Neural cell (in vitro differentiated cells): ENCODE measurements around the gene CEP350.

Experiments used
- EZH2 ChIP-seq: fragments of 200-600, 300-800 bp; shearing (Covaris generic), sonication (generic); IDR thresholded peaks from 2 replicates; pipeline ENCODE4 v1.6.1; 2014; ENCODE audit warnings: antibody characterized with exemption, low read length, borderline replicate concordance, mild to moderate bottlenecking; ENCODE audit not compliant: insufficient read depth, poor library complexity, severe bottlenecking
- RAD21 ChIP-seq: fragments of 450-650 bp; conservative IDR thresholded peaks from 2 replicates; pipeline ENCODE4 v1.6.1; 2014; ENCODE audit warnings: antibody characterized with exemption, mild to moderate bottlenecking, moderate library complexity
- TF ChIP-seq, protein P1 (sequence below): fragments of 450-650 bp; IDR thresholded peaks from 2 replicates; pipeline ENCODE4 v1.5.1; 2014; ENCODE audit warnings: antibody characterized with exemption, mild to moderate bottlenecking, moderate library complexity; ENCODE audit not compliant: poor library complexity, severe bottlenecking

DNA sequence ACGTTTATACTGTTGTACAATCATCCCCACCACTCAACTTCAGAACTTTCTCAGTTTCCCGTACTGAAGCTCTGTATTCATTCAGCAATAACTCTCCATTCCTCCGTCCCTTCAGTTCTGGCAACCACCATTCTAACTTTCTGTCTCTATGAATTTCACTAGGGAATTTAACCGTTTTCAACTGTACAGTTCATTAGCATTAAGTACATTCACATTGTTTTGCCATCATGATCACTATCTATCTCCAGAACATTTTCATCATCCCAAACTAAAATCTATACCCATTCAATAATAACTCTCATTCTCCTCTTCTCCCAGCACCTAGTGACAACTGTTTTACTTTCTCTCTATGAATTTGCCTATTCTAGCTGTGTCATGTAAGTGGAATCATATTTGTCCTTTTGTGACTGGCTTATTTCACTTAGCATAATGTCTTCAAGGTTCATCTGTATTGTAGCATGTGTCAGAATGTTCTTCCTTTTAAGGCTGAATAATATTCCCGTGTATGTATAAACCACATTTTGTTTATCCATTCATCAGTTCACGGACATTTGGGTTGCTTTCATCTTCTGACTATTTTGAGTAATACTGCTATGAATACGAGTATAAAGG lies 75.0 kb downstream of the CEP350 start:
- no peak for TF ChIP-seq RAD21
- TF ChIP-seq, protein P1, sequence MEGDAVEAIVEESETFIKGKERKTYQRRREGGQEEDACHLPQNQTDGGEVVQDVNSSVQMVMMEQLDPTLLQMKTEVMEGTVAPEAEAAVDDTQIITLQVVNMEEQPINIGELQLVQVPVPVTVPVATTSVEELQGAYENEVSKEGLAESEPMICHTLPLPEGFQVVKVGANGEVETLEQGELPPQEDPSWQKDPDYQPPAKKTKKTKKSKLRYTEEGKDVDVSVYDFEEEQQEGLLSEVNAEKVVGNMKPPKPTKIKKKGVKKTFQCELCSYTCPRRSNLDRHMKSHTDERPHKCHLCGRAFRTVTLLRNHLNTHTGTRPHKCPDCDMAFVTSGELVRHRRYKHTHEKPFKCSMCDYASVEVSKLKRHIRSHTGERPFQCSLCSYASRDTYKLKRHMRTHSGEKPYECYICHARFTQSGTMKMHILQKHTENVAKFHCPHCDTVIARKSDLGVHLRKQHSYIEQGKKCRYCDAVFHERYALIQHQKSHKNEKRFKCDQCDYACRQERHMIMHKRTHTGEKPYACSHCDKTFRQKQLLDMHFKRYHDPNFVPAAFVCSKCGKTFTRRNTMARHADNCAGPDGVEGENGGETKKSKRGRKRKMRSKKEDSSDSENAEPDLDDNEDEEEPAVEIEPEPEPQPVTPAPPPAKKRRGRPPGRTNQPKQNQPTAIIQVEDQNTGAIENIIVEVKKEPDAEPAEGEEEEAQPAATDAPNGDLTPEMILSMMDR = no peak
- TF ChIP-seq EZH2 = no peak
